ENCODE data around the gene NOTCH2.
"Not testable (repeated sequence)": the region's sequence is repeated elsewhere in the genome, so short reads cannot be mapped to it uniquely, and the experiment has no call there.

GRCh38 chr1:120014978-120015377 is 54.5 kb downstream of the NOTCH2 start:
- TF ChIP-seq EZH2 (IDR thresholded peaks at IDR 0.05; ENCODE audit: low read length, unreplicated experiment); CTCF (conservative IDR thresholded peaks at IDR 0.05; ENCODE audit: low read depth, low read length); EZH2phosphoT487 (IDR thresholded peaks at IDR 0.05; ENCODE audit: borderline replicate concordance, low read length): not testable (repeated sequence)

All from PC-3 (cell line).